Measurements from ENCODE around the gene DEGS1. TPM values are rescaled to one million over a fixed set of nuclear protein-coding genes. Genes with fewer than 3 reads are reported as not detected.

Gene DEGS1
- total RNA-seq, 2 experiments from 2014 or later, result 73.9 to 76.9 TPM

GRCh38 chr1:224169718-224170270 lies 13.2 kb upstream of the DEGS1 start:
- peak overlapping the region; percentile 46 for H3K27ac Mint-ChIP-seq
- H3K9me3 Mint-ChIP-seq, result peaks cover 9% of the 10 kb centered on the region
- peak overlapping the region; percentile 38 for H3K4me3 Mint-ChIP-seq

GRCh38 chr1:224170343-224170742 lies 12.7 kb upstream of the DEGS1 start:
- H3K4me1 Mint-ChIP-seq, result peaks cover 37% of the 10 kb centered on the region
- CTCF ChIA-PET, result interaction anchor here (0.8 to 2.3 kb wide), 6 partner anchors 9 to 139 kb away, joined by 3 to 10 read pairs (median 4); no protein-coding TSS in a partner anchor
- peaks cover 8% of the 10 kb centered on the region for H3K36me3 Mint-ChIP-seq (ENCODE audit: low read depth)
- POLR2A ChIA-PET, result interaction anchor here (0.5 to 1.6 kb wide), 2 partner anchors 13 to 120 kb away, joined by 3 read pairs; partner anchors contain the start of gene DEGS1
- DNase-seq, result no peak
- H3K4me3 Mint-ChIP-seq, result no peak overlapping the region
- peaks cover 17% of the 10 kb centered on the region for H3K27me3 Mint-ChIP-seq
- peak overlapping the region; percentile 46 for H3K27ac Mint-ChIP-seq
- peaks cover 9% of the 10 kb centered on the region for H3K9me3 Mint-ChIP-seq

More at GRCh38 chr1:224169718-224170270, 13.2 kb upstream of the DEGS1 start:
- H3K36me3 Mint-ChIP-seq (ENCODE audit: low read depth), result peaks cover 8% of the 10 kb centered on the region
- peaks cover 15% of the 10 kb centered on the region for H3K27me3 Mint-ChIP-seq
- ChIA-PET CTCF (interaction anchor here (0.6 to 2.3 kb wide), 10 partner anchors 8 to 1387 kb away, joined by 3 to 10 read pairs (median 4); no protein-coding TSS in a partner anchor), POLR2A (interaction anchor here (0.5 to 1.6 kb wide), 2 partner anchors 13 to 121 kb away, joined by 3 read pairs; partner anchors contain the start of gene DEGS1)
- no peak for DNase-seq
- H3K4me1 Mint-ChIP-seq, result peaks cover 36% of the 10 kb centered on the region

GRCh38 chr1:224170748-224171478 lies 12.1 kb upstream of the DEGS1 start:
- peaks cover 8% of the 10 kb centered on the region for H3K36me3 Mint-ChIP-seq (ENCODE audit: low read depth)
- peaks cover 42% of the 10 kb centered on the region for H3K4me1 Mint-ChIP-seq
- ChIA-PET POLR2A (no interaction called here), CTCF (interaction anchor here (0.7 to 1.1 kb wide), 3 partner anchors 8 to 61 kb away, joined by 3 to 4 read pairs (median 3); no protein-coding TSS in a partner anchor)
- peaks cover 19% of the 10 kb centered on the region for H3K27me3 Mint-ChIP-seq
- peak; percentile 55 for DNase-seq
- H3K4me3 Mint-ChIP-seq, result no peak overlapping the region
- peaks cover 9% of the 10 kb centered on the region for H3K9me3 Mint-ChIP-seq
- H3K27ac Mint-ChIP-seq, result peak overlapping the region; percentile 46

GRCh38 chr1:224172229-224172628 lies 10.8 kb upstream of the DEGS1 start:
- ChIA-PET POLR2A (no interaction called here), CTCF (interaction anchor here (0.5 kb wide), 1 partner anchor 53 kb away, joined by 6 read pairs; no protein-coding TSS in a partner anchor)
- no peak overlapping the region for H3K4me3 Mint-ChIP-seq
- peaks cover 8% of the 10 kb centered on the region for H3K36me3 Mint-ChIP-seq (ENCODE audit: low read depth)
- H3K27ac Mint-ChIP-seq, result no peak overlapping the region
- no peak for DNase-seq
- peaks cover 40% of the 10 kb centered on the region for H3K4me1 Mint-ChIP-seq
- peaks cover 9% of the 10 kb centered on the region for H3K9me3 Mint-ChIP-seq
- peaks cover 19% of the 10 kb centered on the region for H3K27me3 Mint-ChIP-seq

- Mint-ChIP-seq H3K36me3 (ENCODE audit: low read depth) (peaks cover 8% of the 10 kb centered on the region), H3K4me3 (no peak overlapping the region), H3K27ac (no peak overlapping the region), H3K27me3 (peaks cover 19% of the 10 kb centered on the region), H3K4me1 (peaks cover 36% of the 10 kb centered on the region), H3K9me3 (peaks cover 9% of the 10 kb centered on the region)
- POLR2A ChIA-PET, result no interaction called here
- CTCF ChIA-PET, result no interaction called here
- DNase-seq, result no peak
Observed at GRCh38 chr1:224173523-224173922, 9.5 kb upstream of the DEGS1 start.

- H3K27ac Mint-ChIP-seq, result peak overlapping the region; percentile 19
- POLR2A ChIA-PET, result no interaction called here
- H3K9me3 Mint-ChIP-seq, result peaks cover 9% of the 10 kb centered on the region
- peaks cover 8% of the 10 kb centered on the region for H3K36me3 Mint-ChIP-seq (ENCODE audit: low read depth)
- H3K4me1 Mint-ChIP-seq, result peaks cover 17% of the 10 kb centered on the region
- no peak for DNase-seq
- no peak overlapping the region for H3K4me3 Mint-ChIP-seq
- CTCF ChIA-PET, result interaction anchor here (0.8 to 1.3 kb wide), 2 partner anchors 16 to 22 kb away, joined by 3 to 4 read pairs; no protein-coding TSS in a partner anchor
- peaks cover 19% of the 10 kb centered on the region for H3K27me3 Mint-ChIP-seq
Observed at GRCh38 chr1:224175617-224176016, 7.4 kb upstream of the DEGS1 start.

GRCh38 chr1:224177356-224177999 lies 5.6 kb upstream of the DEGS1 start:
- CTCF ChIA-PET, result interaction anchor here (1.0 to 2.5 kb wide), 4 partner anchors 9 to 180 kb away, joined by 3 to 10 read pairs (median 4); no protein-coding TSS in a partner anchor
- POLR2A ChIA-PET, result no interaction called here

GRCh38 chr1:224178894-224179293 lies 4.1 kb upstream of the DEGS1 start:
- no peak for DNase-seq
- peaks cover 12% of the 10 kb centered on the region for H3K27me3 Mint-ChIP-seq
- no peaks in the 10 kb centered on the region for H3K9me3 Mint-ChIP-seq
- POLR2A ChIA-PET, result no interaction called here
- H3K4me1 Mint-ChIP-seq, result peaks cover 27% of the 10 kb centered on the region
- no peak overlapping the region for H3K4me3 Mint-ChIP-seq
- H3K36me3 Mint-ChIP-seq (ENCODE audit: low read depth), result peaks cover 6% of the 10 kb centered on the region
- CTCF ChIA-PET, result interaction anchor here (0.6 to 2.5 kb wide), 6 partner anchors 9 to 1296 kb away, joined by 3 to 10 read pairs (median 4); no protein-coding TSS in a partner anchor
- H3K27ac Mint-ChIP-seq, result no peak overlapping the region

More at GRCh38 chr1:224177356-224177999, 5.6 kb upstream of the DEGS1 start:
- H3K4me3 Mint-ChIP-seq, result no peak overlapping the region
- H3K9me3 Mint-ChIP-seq, result no peaks in the 10 kb centered on the region
- peaks cover 5% of the 10 kb centered on the region for H3K36me3 Mint-ChIP-seq (ENCODE audit: low read depth)
- H3K27ac Mint-ChIP-seq, result no peak overlapping the region
- H3K4me1 Mint-ChIP-seq, result peaks cover 26% of the 10 kb centered on the region
- peaks cover 14% of the 10 kb centered on the region for H3K27me3 Mint-ChIP-seq
- no peak for DNase-seq

- CTCF ChIA-PET, result interaction anchor here (0.7 kb wide), 1 partner anchor 38 kb away, joined by 3 read pairs; no protein-coding TSS in a partner anchor
- H3K27me3 Mint-ChIP-seq, result peaks cover 3% of the 10 kb centered on the region
- peaks cover 25% of the 10 kb centered on the region for H3K36me3 Mint-ChIP-seq (ENCODE audit: low read depth)
- H3K27ac Mint-ChIP-seq, result peak overlapping the region; percentile 99
- H3K9me3 Mint-ChIP-seq, result no peaks in the 10 kb centered on the region
- no peak overlapping the region for H3K4me3 Mint-ChIP-seq
- POLR2A ChIA-PET, result no interaction called here
- H3K4me1 Mint-ChIP-seq, result peaks cover 41% of the 10 kb centered on the region
- DNase-seq, result no peak
Observed at GRCh38 chr1:224180783-224181452, 2.1 kb upstream of the DEGS1 start.

- Mint-ChIP-seq H3K36me3 (ENCODE audit: low read depth) (peaks cover 30% of the 10 kb centered on the region), H3K4me3 (peak overlapping the region; percentile 83), H3K27ac (peak overlapping the region; percentile 99), H3K4me1 (peaks cover 44% of the 10 kb centered on the region), H3K27me3 (peaks cover 3% of the 10 kb centered on the region), H3K9me3 (no peaks in the 10 kb centered on the region)
- POLR2A ChIA-PET, result no interaction called here
- no peak for DNase-seq
- CTCF ChIA-PET, result interaction anchor here (1.6 kb wide), 1 partner anchor 19 kb away, joined by 3 read pairs; no protein-coding TSS in a partner anchor
Observed at GRCh38 chr1:224181453-224181810, 1.6 kb upstream of the DEGS1 start.

GRCh38 chr1:224182057-224182865 lies 779 bp upstream of the DEGS1 start:
- H3K27ac Mint-ChIP-seq, result peak overlapping the region; percentile 99
- H3K27me3 Mint-ChIP-seq, result peaks cover 3% of the 10 kb centered on the region
- ChIA-PET CTCF (interaction anchor here (1.3 to 1.6 kb wide), 2 partner anchors 11 to 20 kb away, joined by 3 to 5 read pairs; no protein-coding TSS in a partner anchor), POLR2A (interaction anchor here (0.6 to 1.0 kb wide), 2 partner anchors 13 to 50 kb away, joined by 3 to 4 read pairs; no protein-coding TSS in a partner anchor)
- H3K4me1 Mint-ChIP-seq, result peaks cover 50% of the 10 kb centered on the region
- peaks cover 36% of the 10 kb centered on the region for H3K36me3 Mint-ChIP-seq (ENCODE audit: low read depth)
- DNase-seq, result peak; percentile 65
- H3K4me3 Mint-ChIP-seq, result peak overlapping the region; percentile 83
- no peaks in the 10 kb centered on the region for H3K9me3 Mint-ChIP-seq
